SK-N-SH (cell line): Measurements from ENCODE around the gene PLA2G3.

Source experiments
- CHD2 ChIP-seq: fragments of 150-350 bp; IDR thresholded peaks from 2 replicates; pipeline ENCODE4 v1.6.1; 2018; ENCODE audit warnings: low read length; ENCODE audit not compliant: partially characterized antibody
- CTCF ChIP-seq: fragments of 200-600 bp; sonication (generic); IDR thresholded peaks from 2 replicates; pipeline ENCODE4 v1.6.1; 2017; ENCODE audit warnings: antibody characterized with exemption, mild to moderate bottlenecking, moderate library complexity
- EP300 ChIP-seq, 2 experiments: IDR thresholded peaks; 2 replicates each; pipeline versions ENCODE4 v1.4.0 to v1.6.1; 2012; ENCODE audit warnings: borderline replicate concordance in 1 of 2, low read depth in 1 of 2, low read length in 1 of 2
- EZH2phosphoT487 ChIP-seq: fragments of 200-600 bp; sonication (generic); IDR thresholded peaks from 2 replicates; pipeline ENCODE4 v1.6.1; 2017; ENCODE audit warnings: low read depth, mixed run types, mild to moderate bottlenecking, antibody characterized with exemption, moderate library complexity, borderline replicate concordance
- GABPA ChIP-seq: IDR thresholded peaks from 2 replicates; pipeline ENCODE4 v1.4.0; 2012; ENCODE audit warnings: low read depth, mild to moderate bottlenecking
- NRF1 ChIP-seq: IDR thresholded peaks from 2 replicates; pipeline ENCODE4 v1.6.1; 2012; ENCODE audit warnings: low read depth, mild to moderate bottlenecking, low read length
- POLR2AphosphoS5 ChIP-seq: IDR thresholded peaks from 2 replicates; pipeline ENCODE4 v1.6.1; 2012; ENCODE audit warnings: low read depth, low read length
- REST ChIP-seq: IDR thresholded peaks from 2 replicates; pipeline ENCODE4 v1.6.1; 2012; ENCODE audit warnings: mild to moderate bottlenecking, low read depth, low read length, moderate library complexity
- TCF12 ChIP-seq: IDR thresholded peaks from 2 replicates; pipeline ENCODE4 v1.4.0; 2012
- USF2 ChIP-seq: fragments of 150-350 bp; IDR thresholded peaks from 2 replicates; pipeline ENCODE4 v1.6.1; 2017; ENCODE audit warnings: antibody characterized with exemption, low read length, low read depth, borderline replicate concordance

- TF ChIP-seq CHD2 = peak; percentile 29
- TF ChIP-seq POLR2AphosphoS5 = peak; percentile 67
- TF ChIP-seq TCF12 = no peak
- no peak for TF ChIP-seq GABPA
- TF ChIP-seq CTCF = no peak
- TF ChIP-seq EP300 (IDR thresholded peaks at IDR 0.05; ENCODE audit: borderline replicate concordance in 1 of 2, low read depth in 1 of 2, low read length in 1 of 2) = no peak
- TF ChIP-seq REST = no peak
- TF ChIP-seq NRF1 = no peak
- TF ChIP-seq EZH2phosphoT487 = no peak
- TF ChIP-seq USF2 = no peak
Observed at GRCh38 chr22:31122532-31123291, 17.6 kb downstream of the PLA2G3 start, which contains the start of gene INPP5J.
